ENCODE measurements around the gene DNAJB2.

GRCh38 chr2:219244789-219245147, 34.4 kb upstream of the DNAJB2 start:
- TF ChIP-seq, protein P1, sequence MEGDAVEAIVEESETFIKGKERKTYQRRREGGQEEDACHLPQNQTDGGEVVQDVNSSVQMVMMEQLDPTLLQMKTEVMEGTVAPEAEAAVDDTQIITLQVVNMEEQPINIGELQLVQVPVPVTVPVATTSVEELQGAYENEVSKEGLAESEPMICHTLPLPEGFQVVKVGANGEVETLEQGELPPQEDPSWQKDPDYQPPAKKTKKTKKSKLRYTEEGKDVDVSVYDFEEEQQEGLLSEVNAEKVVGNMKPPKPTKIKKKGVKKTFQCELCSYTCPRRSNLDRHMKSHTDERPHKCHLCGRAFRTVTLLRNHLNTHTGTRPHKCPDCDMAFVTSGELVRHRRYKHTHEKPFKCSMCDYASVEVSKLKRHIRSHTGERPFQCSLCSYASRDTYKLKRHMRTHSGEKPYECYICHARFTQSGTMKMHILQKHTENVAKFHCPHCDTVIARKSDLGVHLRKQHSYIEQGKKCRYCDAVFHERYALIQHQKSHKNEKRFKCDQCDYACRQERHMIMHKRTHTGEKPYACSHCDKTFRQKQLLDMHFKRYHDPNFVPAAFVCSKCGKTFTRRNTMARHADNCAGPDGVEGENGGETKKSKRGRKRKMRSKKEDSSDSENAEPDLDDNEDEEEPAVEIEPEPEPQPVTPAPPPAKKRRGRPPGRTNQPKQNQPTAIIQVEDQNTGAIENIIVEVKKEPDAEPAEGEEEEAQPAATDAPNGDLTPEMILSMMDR (conservative IDR thresholded peaks at IDR 0.05), result no peak
- TF ChIP-seq ZFX (IDR thresholded peaks at IDR 0.05), result no peak

All from C4-2B (cell line).